HepG2 (cell line): ENCODE data around the gene SYMPK. TPM values are rescaled to one million over a fixed set of nuclear protein-coding genes. Genes with fewer than 3 reads are reported as not detected.

Source experiments
- ATF1 ChIP-seq: IDR thresholded peaks from 2 replicates; pipeline ENCODE4 v1.6.1; 2016; ENCODE audit warnings: mild to moderate bottlenecking, control low read depth
- CCDC6 ChIP-seq: sonication (generic); formaldehyde crosslinking; IDR thresholded peaks from 2 replicates; pipeline ENCODE4 v1.8.1; 2022; ENCODE audit warnings: mild to moderate bottlenecking, missing genetic modification reagents, moderate library complexity
- GABPA ChIP-seq, 2 experiments: IDR thresholded peaks; 2 replicates each; pipeline ENCODE4 v1.6.1; 2011 to 2016; ENCODE audit warnings: low read depth in 2 of 2, low read length in 1 of 2, missing biosample characterization in 1 of 2, missing genetic modification characterization in 1 of 2
- KDM2A ChIP-seq: sonication (generic); formaldehyde crosslinking; IDR thresholded peaks from 2 replicates; pipeline ENCODE4 v1.4.0; 2020; ENCODE audit warnings: low read depth, missing genetic modification reagents, borderline replicate concordance
- NONO ChIP-seq, 2 experiments: fragments of 450-650 bp in 1 of 2; sonication (generic) in 1 of 2; formaldehyde crosslinking in 1 of 2; IDR thresholded peaks in 1 of 2; conservative IDR thresholded peaks in 1 of 2; 2 replicates each; pipeline versions ENCODE4 v1.6.1 to v1.8.0; 2017 to 2022; ENCODE audit warnings: mild to moderate bottlenecking in 1 of 2, missing genetic modification reagents in 1 of 2, moderate library complexity in 1 of 2
- RBM39 ChIP-seq: fragments of 200-400 bp; formaldehyde crosslinking; IDR thresholded peaks from one replicate; pipeline ENCODE4 v1.6.1; 2018; ENCODE audit warnings: antibody characterized with exemption, mild to moderate bottlenecking, low read depth, low read length; ENCODE audit not compliant: poor library complexity, severe bottlenecking
- SOX6 ChIP-seq, 2 experiments: fragments of 450-650 bp in 1 of 2; sonication (generic) in 1 of 2; formaldehyde crosslinking in 1 of 2; IDR thresholded peaks; 2 replicates each; pipeline versions ENCODE4 v1.4.0 to v1.6.1; 2017 to 2020; ENCODE audit warnings: antibody characterized with exemption in 1 of 2, mild to moderate bottlenecking in 1 of 2, missing genetic modification reagents in 1 of 2
- TAF15 ChIP-seq: fragments of 200-400 bp; formaldehyde crosslinking; IDR thresholded peaks from one replicate; pipeline ENCODE4 v1.6.1; 2018; ENCODE audit warnings: mild to moderate bottlenecking, low read depth, low read length; ENCODE audit not compliant: poor library complexity, severe bottlenecking
- ZBTB7B ChIP-seq: sonication (generic); formaldehyde crosslinking; IDR thresholded peaks from 2 replicates; pipeline ENCODE4 v1.4.0; 2020; ENCODE audit warnings: missing genetic modification reagents
- ZNF224 ChIP-seq: sonication (generic); formaldehyde crosslinking; IDR thresholded peaks from 2 replicates; pipeline ENCODE4 v1.5.0; 2020; ENCODE audit warnings: mild to moderate bottlenecking, missing genetic modification reagents
- ZNF263 ChIP-seq: sonication (generic); formaldehyde crosslinking; IDR thresholded peaks from 2 replicates; pipeline ENCODE4 v1.4.0; 2020; ENCODE audit warnings: missing genetic modification reagents
- ZNF747 ChIP-seq: sonication (generic); formaldehyde crosslinking; IDR thresholded peaks from 2 replicates; pipeline ENCODE4 v1.8.1; 2023; ENCODE audit warnings: missing genetic modification reagents, mild to moderate bottlenecking, borderline replicate concordance
- polyA plus RNA-seq, 8 experiments: library from polyadenylated mRNA; depleted of rRNA in 3 of 8; stranded (reverse) in 7 of 8; unstranded in 1 of 8; fragments of >200 nt; fragmentation: Illumina TruSeq in 4 of 8; extraction: Trizol in 4 of 8; gene quantifications; 2 replicates each; pipeline versions ENCODE4 v1.2.1 to v1.2.3, GENCODE V29; 2011 to 2016; ENCODE audit warnings: low read depth in 4 of 8, missing spikeins in 1 of 8, mixed read lengths in 1 of 8; ENCODE audit not compliant: insufficient read depth in 1 of 8
- total RNA-seq, 5 experiments: library from RNA; depleted of rRNA; stranded (reverse); fragments of >200 nt; fragmentation: Illumina TruSeq; extraction: Trizol; gene quantifications; 2 replicates each; pipeline ENCODE4 v1.2.3, GENCODE V29; 2016; ENCODE audit warnings: low read depth in 1 of 5
- TF ChIP-seq, protein P1 (sequence below): sonication (generic); formaldehyde crosslinking; IDR thresholded peaks from 2 replicates; pipeline ENCODE4 v1.4.0; 2020; ENCODE audit warnings: missing genetic modification reagents, borderline replicate concordance
- TF ChIP-seq, protein P2 (sequence below): fragments of 450-650 bp; IDR thresholded peaks from 2 replicates; pipeline ENCODE4 v1.6.1; 2016
- TF ChIP-seq, protein P3 (sequence below): sonication (generic); formaldehyde crosslinking; IDR thresholded peaks from 2 replicates; pipeline ENCODE4 v1.4.0; 2020; ENCODE audit warnings: mild to moderate bottlenecking, missing genetic modification reagents
- TF ChIP-seq, protein P4 (sequence below): sonication (generic); formaldehyde crosslinking; IDR thresholded peaks from 2 replicates; pipeline ENCODE4 v1.4.0; 2020; ENCODE audit warnings: missing genetic modification reagents
- TF ChIP-seq, protein P5 (sequence below): IDR thresholded peaks from 2 replicates; pipeline ENCODE4 v1.6.1; 2016; ENCODE audit warnings: mild to moderate bottlenecking

Gene SYMPK
- total and polyA plus RNA-seq, 2 of the 13 experiments (the other 11 are each of a cell fraction or from before 2014, with no cell fraction given) = 21.9 to 55.7 TPM

DNA sequence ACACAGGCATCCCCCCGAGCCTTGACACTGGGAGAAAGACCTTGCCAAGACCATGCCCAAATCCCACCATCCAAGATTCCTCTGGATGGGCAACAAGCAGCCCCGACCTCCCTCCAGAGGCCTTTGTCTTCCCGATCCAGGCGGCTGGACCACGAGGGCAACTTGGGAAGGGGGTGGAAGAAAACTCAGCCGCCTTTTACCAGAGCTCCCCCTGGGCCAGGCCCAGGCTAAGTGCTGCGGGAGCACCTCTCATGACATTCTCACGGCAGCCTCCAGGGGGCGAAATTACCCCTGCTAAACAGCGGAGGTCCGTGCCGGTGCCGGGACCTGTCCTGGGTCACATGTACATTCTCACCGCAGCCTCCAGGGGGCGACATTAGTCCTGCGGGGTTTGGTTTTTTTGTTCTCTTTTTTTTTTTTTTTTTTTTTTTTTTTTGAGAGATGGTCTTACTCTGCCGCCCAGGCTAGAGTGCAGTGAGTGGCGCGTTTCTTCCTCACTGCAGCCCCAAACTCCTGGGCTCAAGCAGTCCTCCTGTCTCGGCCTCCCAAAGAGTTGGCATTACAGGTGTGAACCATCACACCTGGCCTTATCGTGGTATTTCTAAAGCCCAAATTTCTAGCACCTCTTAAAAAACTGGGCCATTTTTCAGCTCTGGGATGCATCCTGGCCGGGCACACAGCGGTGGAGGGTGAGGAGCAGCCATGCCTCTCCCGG lies 45.8 kb downstream of the SYMPK start (continued):
- TF ChIP-seq, protein P1, sequence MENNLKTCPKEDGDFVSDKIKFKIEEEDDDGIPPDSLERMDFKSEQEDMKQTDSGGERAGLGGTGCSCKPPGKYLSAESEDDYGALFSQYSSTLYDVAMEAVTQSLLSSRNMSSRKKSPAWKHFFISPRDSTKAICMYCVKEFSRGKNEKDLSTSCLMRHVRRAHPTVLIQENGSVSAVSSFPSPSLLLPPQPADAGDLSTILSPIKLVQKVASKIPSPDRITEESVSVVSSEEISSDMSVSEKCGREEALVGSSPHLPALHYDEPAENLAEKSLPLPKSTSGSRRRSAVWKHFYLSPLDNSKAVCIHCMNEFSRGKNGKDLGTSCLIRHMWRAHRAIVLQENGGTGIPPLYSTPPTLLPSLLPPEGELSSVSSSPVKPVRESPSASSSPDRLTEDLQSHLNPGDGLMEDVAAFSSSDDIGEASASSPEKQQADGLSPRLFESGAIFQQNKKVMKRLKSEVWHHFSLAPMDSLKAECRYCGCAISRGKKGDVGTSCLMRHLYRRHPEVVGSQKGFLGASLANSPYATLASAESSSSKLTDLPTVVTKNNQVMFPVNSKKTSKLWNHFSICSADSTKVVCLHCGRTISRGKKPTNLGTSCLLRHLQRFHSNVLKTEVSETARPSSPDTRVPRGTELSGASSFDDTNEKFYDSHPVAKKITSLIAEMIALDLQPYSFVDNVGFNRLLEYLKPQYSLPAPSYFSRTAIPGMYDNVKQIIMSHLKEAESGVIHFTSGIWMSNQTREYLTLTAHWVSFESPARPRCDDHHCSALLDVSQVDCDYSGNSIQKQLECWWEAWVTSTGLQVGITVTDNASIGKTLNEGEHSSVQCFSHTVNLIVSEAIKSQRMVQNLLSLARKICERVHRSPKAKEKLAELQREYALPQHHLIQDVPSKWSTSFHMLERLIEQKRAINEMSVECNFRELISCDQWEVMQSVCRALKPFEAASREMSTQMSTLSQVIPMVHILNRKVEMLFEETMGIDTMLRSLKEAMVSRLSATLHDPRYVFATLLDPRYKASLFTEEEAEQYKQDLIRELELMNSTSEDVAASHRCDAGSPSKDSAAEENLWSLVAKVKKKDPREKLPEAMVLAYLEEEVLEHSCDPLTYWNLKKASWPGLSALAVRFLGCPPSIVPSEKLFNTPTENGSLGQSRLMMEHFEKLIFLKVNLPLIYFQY = peak; percentile 86
- peak; percentile 95 for TF ChIP-seq RBM39
- TF ChIP-seq NONO (IDR thresholded peaks at IDR 0.05) = no peak
- peak; percentile 59; the same call in 1 of the 2 replicates for TF ChIP-seq NONO (CRISPR knock-in tag; conservative IDR thresholded peaks at IDR 0.05)
- TF ChIP-seq TAF15 = peak; percentile 53
- no peak for TF ChIP-seq GABPA (IDR thresholded peaks at IDR 0.05; ENCODE audit: low read depth, low read length)
- TF ChIP-seq GABPA (CRISPR knock-in tag; IDR thresholded peaks at IDR 0.05; ENCODE audit: low read depth) = 0 out of 2 replicates have a peak, but pooled peaks have one; percentile 18
- no peak for TF ChIP-seq CCDC6 (CRISPR knock-in tag)
- TF ChIP-seq ZNF263 (CRISPR knock-in tag) = peak; percentile 81
- TF ChIP-seq KDM2A (CRISPR knock-in tag) = peak; percentile 79
- TF ChIP-seq SOX6 (IDR thresholded peaks at IDR 0.05) = no peak
- peak; percentile 44 for TF ChIP-seq SOX6 (CRISPR knock-in tag; IDR thresholded peaks at IDR 0.05)
- no peak for TF ChIP-seq ATF1 (CRISPR knock-in tag)
- TF ChIP-seq, protein P2, sequence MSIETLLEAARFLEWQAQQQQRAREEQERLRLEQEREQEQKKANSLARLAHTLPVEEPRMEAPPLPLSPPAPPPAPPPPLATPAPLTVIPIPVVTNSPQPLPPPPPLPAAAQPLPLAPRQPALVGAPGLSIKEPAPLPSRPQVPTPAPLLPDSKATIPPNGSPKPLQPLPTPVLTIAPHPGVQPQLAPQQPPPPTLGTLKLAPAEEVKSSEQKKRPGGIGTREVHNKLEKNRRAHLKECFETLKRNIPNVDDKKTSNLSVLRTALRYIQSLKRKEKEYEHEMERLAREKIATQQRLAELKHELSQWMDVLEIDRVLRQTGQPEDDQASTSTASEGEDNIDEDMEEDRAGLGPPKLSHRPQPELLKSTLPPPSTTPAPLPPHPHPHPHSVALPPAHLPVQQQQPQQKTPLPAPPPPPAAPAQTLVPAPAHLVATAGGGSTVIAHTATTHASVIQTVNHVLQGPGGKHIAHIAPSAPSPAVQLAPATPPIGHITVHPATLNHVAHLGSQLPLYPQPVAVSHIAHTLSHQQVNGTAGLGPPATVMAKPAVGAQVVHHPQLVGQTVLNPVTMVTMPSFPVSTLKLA = peak; percentile 46; the same call in 1 of the 2 replicates
- 0 out of 2 replicates have a peak, but pooled peaks have one; percentile 34 for TF ChIP-seq ZBTB7B
- TF ChIP-seq, protein P3, sequence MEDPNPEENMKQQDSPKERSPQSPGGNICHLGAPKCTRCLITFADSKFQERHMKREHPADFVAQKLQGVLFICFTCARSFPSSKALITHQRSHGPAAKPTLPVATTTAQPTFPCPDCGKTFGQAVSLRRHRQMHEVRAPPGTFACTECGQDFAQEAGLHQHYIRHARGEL (CRISPR knock-in tag) = 0 out of 2 replicates have a peak, but pooled peaks have one; percentile 70
- TF ChIP-seq, protein P4, sequence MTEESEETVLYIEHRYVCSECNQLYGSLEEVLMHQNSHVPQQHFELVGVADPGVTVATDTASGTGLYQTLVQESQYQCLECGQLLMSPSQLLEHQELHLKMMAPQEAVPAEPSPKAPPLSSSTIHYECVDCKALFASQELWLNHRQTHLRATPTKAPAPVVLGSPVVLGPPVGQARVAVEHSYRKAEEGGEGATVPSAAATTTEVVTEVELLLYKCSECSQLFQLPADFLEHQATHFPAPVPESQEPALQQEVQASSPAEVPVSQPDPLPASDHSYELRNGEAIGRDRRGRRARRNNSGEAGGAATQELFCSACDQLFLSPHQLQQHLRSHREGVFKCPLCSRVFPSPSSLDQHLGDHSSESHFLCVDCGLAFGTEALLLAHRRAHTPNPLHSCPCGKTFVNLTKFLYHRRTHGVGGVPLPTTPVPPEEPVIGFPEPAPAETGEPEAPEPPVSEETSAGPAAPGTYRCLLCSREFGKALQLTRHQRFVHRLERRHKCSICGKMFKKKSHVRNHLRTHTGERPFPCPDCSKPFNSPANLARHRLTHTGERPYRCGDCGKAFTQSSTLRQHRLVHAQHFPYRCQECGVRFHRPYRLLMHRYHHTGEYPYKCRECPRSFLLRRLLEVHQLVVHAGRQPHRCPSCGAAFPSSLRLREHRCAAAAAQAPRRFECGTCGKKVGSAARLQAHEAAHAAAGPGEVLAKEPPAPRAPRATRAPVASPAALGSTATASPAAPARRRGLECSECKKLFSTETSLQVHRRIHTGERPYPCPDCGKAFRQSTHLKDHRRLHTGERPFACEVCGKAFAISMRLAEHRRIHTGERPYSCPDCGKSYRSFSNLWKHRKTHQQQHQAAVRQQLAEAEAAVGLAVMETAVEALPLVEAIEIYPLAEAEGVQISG (CRISPR knock-in tag) = peak; percentile 28; the same call in 1 of the 2 replicates
- TF ChIP-seq, protein P5, sequence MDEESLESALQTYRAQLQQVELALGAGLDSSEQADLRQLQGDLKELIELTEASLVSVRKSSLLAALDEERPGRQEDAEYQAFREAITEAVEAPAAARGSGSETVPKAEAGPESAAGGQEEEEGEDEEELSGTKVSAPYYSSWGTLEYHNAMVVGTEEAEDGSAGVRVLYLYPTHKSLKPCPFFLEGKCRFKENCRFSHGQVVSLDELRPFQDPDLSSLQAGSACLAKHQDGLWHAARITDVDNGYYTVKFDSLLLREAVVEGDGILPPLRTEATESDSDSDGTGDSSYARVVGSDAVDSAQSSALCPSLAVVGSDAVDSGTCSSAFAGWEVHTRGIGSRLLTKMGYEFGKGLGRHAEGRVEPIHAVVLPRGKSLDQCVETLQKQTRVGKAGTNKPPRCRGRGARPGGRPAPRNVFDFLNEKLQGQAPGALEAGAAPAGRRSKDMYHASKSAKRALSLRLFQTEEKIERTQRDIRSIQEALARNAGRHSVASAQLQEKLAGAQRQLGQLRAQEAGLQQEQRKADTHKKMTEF (CRISPR knock-in tag) = peak; percentile 58
- TF ChIP-seq ZNF747 (CRISPR knock-in tag) = no peak; the same call in 1 of the 2 replicates
- 0 out of 2 replicates have a peak, but pooled peaks have one; percentile 63 for TF ChIP-seq ZNF224 (CRISPR knock-in tag)
